Mesenteric fat pad (tissue), 1 donor: ENCODE results near the gene RAD51D. TPM values are rescaled to one million over a fixed set of nuclear protein-coding genes. Genes with fewer than 3 reads are reported as not detected.
"Not testable (repeated sequence)": the region's sequence is repeated elsewhere in the genome, so short reads cannot be mapped to it uniquely, and the experiment has no call there.

Experiments used
- DNase-seq: peaks from one replicate; pipeline ENCODE4 v3.0.0-alpha.2; 2020; ENCODE audit warnings: low spot score
- total RNA-seq: library from RNA; stranded (reverse); fragmentation: NEBNext Ultra II Directional; extraction: Animal tissue kit (Norgen Biotek cat#: 25700); gene quantifications from one replicate; pipeline ENCODE4 v1.2.1, GENCODE V29; 2021
- donor health status: DM: yes; HTN: yes; CAD: no.

RAD51D gene
- total RNA-seq, 1 donor from 2014 or later = 10.6 TPM

GRCh38 chr17:35142467-35142796 is 22.8 kb upstream of the RAD51D start:
- no peak for DNase-seq

DNA sequence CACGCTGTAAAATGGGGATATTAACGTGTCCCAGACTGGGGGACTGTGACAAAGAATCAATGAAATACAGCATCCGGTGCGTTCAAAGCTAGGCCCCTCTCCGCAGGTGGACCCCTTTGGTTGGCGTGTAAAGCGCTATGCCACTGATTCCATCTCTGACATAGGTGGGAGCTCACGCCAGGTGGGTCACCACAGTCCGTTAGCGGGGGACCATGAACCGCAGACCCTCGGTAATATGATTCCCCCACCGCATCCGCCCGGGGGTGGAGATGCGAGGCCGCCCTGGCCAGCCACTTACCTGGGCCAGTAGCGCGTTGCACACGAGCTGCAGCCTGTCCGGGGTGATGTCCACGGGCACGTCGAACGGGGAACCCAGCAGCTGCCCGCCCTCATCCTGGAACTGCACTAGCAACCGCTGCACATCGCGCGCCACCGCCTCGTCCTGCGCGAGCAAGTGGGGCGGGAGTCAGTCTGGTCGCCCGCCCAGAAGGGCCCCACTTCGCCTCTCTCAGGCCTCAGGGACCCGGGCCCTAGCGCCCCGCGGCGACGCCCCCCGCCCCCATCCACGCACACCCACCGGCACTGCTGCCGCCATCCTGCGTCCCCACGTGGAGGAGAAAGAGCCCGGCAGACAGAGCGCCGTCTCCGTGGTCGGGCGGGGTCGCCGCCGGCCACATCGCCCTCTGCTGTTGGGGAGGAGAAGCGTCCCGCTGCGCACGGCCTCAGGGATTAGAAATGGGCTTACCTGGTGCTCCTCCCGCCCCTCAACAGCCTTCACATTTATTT is 22.2 kb upstream of the RAD51D start, which contains the start of gene NLE1:
Gene NLE1 (minus strand): TSS at position 623 of the 786 bp plus-strand sequence. CDS start 28 bp downstream, at position 595.
- DNase-seq = peak; percentile 95

DNA sequence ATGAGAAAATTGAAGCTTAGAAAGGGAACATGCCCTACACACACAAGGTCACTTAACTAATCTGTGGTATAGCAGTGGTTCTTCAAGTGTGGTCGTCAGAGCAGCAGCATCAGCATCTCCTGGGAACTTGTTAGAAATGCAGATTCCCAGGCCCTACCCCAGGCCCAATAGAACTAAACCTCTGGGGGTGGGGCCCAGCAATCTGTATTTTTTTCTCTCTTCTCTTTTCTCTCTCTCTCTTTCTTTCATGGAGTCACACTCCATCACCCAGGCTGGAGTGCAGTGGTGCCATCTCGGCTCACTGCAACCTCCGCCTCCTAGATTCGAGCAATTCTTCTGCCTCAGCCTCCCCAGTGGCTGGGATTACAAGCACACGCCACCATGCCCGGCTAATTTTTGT is 18.6 kb upstream of the RAD51D start:
- no peak for DNase-seq

DNA sequence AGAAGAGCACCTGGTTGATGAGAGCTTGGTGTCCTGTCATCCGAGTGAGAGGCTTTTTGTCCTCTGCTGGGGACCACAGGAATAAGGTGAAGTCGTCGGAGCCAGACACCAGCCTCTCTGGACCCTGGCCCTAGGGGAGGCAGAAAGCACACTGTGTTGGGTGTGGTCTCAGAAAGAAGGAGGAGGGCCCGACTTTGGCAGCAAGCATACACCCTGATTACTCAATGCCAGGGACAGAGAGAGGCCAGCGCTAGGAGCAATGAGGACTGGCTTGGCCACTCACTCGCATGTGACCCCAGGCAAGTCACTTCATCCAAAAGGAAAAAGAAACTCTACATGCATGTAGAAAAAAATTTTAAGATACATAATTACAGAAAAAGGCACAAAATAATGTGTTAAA is 15.7 kb upstream of the RAD51D start:
- no peak for DNase-seq

DNA sequence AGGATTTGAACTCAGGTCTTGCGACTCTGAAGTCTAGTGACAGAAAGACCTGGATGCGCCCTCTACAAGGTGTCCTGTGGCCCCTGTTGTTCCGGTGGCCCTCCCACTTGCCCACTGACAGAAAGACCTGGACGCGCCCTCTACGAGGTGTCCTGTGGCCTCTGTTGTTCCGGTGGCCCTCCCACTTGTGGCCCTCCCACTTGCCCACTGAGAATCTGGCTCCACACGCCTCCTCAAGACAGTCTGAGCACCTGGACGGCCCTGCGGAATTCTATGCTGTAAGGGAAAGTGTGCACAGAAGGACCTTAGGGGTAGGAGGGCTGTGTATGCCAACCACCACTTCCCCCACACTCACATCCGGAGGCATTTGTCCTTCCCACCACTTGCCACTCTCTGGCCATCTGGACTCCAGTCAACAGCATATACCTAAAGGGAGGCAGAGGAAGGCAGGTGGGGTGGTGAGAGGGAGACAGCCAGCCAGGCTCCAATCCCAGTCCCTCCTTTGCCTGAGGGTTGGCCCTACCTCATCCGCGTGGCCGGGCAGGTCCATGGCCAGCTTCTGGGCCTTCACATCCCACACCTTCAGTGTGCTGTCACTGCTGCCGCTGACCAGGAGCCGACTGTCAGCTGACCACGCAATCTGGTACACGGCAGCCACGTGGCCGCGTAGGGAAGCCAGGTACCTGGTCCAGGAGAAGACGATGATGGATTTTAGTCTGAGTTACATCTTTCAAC is 13.3 kb upstream of the RAD51D start:
- DNase-seq = no peak

GRCh38 chr17:35132099-35132498 is 12.4 kb upstream of the RAD51D start:
- no peak for DNase-seq

DNA sequence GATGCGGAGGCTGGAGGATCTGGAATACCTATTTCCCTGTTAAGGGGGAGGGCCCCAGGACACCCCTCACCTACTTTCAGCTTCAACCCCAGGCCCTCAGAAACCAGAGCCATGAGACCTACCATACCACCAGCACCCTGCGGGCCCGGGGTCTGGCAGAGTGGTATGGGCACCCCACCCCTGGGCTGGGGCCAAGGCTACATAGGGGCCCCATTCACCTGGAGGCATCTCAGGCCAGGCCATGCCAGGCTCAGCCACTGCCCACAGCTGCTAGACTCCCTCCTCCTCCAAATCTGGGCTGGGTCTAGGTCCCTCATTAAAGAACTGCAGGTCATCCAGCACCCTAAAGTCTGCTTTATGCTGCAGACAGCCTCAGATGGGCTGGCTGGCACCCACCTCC is 10.7 kb upstream of the RAD51D start:
- no peak for DNase-seq

DNA sequence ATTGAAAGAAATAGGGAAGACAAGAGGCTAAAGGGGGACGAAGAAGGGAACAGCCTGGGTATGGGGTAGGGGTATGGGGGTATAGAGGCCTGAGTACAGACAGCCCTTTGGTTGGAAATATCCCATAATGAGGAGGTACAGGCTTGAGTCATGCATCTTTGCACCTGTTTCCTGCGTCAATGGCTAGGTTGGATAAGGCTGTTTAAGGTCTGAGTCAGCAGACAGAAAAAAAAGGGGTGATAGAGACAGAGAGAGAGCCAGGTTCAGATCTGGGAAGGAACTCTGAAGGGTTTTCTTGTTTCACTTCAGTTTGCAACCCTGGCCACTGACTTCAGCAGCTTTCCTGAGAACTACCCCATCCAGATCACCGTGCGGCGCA is 10.3 kb upstream of the RAD51D start:
- DNase-seq = no peak

DNA sequence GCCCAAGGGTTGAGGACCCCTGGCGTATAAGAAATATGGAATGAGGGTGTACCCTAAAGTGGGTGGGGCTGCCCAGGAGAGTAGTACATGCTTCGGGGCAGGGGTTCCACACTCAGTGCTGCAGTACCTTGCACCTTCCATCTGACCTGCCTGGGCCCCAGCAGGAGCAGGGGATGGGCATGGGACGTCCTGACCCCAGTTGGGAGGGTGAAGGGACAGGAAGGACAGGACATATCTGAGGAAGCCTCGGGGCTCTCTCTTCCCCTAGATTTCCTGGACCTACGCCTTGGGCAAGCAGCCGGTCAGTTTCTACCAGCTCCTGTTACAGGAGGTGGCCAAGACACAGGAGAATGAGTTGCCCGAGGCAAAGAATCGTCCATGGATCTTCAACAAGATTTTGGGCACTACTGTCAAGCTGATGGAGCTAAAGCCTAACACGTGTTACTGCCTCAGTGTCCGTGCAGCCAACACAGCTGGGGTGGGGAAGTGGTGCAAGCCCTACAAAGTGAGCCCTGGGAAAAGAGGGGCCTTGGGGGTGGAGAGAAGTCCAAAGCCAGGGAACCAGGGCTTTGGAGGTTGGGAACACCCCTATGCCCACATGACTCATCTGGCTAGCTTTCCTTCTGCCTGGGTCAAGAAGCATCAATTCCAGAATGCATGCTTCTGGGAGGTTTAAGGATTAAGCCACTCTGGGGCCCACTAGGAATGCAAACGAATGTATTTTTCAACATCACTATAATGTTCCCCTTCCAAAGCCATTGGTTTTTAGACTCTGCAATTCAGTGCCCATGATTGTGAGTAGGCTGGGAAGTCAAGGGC is 9.7 kb upstream of the RAD51D start:
- no peak for DNase-seq

- no peak for DNase-seq
Observed at GRCh38 chr17:35127751-35128514, 8.3 kb upstream of the RAD51D start.

- DNase-seq = no peak
Observed at GRCh38 chr17:35121315-35121714, 1.7 kb upstream of the RAD51D start, which contains the start of gene FNDC8. Gene FNDC8, plus strand, starts transcription at chr17:35121615. Its CDS starts 79 bp downstream, at chr17:35121694.

DNA sequence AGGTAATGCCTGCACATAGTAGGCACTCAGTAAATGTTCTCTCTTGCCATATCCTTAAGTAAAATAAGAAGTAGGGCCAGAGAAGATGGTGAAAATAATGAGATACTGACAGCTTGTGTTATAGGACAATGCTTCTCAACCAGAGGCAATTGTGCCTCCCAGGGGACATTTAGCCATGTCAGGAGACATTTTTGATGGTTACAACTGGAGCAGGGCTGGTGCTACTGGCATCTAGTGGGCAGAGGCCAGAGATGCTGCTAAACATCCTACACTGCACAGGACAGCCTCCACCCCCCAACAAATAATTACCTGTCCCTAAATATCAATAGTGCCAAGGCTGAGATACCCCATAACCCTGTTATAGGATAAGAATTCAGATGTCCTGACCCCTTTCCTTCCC is 1.7 kb downstream of the RAD51D start:
- DNase-seq = no peak

DNA sequence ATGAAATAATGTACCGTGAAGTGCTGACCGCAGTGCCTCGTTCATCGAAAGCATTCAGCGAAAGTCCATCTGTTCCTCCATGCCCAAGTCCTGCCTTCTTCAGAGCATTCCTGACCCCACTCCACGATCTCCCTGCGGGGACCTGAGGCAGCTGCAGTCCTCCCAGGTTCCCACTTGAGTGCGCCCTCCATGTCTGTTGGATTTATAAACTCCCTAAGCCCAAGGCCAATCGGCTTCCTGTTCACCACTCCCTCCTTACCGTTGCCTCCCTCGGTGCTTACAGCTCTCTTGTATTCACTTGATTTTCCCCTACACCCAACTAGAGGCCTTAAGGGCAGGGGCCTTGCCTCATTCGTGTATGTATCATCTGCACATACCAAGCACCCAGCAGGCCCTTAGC is 2.8 kb downstream of the RAD51D start:
- DNase-seq = no peak

GRCh38 chr17:35110791-35111190 is 8.9 kb downstream of the RAD51D start:
- not testable (repeated sequence) for DNase-seq

DNA sequence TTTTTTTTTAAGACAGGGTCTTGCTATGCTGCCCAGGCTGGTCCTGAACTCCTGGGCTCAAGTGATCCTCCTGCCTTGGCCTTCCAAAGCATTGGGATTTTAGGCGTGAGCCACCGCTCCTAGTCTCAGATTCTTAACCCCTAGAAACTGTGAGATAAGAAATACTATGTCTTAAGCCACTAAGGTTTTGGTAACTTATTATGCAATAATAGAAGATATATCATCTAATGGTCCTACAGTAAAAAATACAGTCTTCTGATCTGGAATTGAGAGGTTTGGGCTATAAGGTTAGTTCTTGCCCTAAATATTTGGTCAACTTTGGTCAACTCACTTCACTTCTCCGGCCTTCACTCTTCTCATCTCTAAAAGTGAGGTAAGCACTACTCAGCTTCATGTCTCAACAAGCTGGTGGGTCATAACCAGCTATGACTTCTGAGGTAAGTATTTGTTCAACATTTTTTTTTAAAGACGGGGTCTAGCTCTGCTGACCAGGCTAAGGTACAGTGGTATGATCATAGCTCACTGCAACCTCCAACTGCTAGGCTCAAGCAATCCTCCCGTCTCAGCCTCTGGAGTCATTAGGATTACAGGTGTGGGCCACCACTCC is 14.7 kb downstream of the RAD51D start:
- no peak for DNase-seq

- no peak for DNase-seq
Observed at GRCh38 chr17:35103271-35103670, 16.4 kb downstream of the RAD51D start.

DNA sequence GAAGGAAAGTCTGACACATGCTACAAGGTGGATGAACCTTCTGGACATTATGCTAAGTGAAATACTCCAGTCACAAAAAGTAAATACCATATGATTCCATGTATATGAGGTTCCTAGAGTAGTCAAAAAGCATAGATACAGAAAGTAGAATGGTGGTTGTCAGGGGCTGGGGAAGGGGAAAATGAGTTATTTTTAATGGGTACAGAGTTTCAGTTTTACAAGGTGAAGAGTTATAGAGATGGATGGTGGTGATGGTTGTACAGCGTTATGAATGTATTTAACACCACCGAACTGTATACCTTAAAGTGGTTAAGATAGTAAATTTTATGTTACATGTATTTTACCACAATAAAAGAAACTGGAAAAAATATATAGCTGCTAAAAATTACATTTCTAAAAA is 17.9 kb downstream of the RAD51D start:
- no peak for DNase-seq

- no peak for DNase-seq
Observed at GRCh38 chr17:35101036-35101435, 18.6 kb downstream of the RAD51D start.

DNA sequence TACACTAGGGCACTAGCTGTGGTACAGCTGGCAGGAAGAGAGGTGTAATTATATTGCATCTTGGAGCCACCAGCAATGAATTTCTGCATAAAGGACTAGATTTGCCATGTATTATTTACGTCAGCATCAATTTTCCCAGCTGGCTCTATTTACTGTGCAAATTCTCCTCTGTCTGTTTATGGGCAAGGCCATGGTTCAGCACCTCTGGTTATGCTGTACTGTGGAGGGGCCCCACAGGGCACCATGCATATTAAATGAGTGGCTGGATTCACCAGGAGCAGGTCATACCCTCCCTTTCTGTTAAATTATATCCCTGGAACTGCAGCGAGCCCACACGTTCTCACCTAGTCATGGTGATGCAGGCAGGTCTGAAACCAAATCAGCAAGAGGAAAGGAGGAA is 19.8 kb downstream of the RAD51D start:
- no peak for DNase-seq

- no peak for DNase-seq
Observed at GRCh38 chr17:35097776-35098175, 21.9 kb downstream of the RAD51D start.

GRCh38 chr17:35095741-35096140 is 23.9 kb downstream of the RAD51D start:
- no peak for DNase-seq
